Renal cortex interstitium (tissue), 15 donors: Measurements from ENCODE around the gene PSMC6. TPM values are rescaled to one million over a fixed set of nuclear protein-coding genes. Genes with fewer than 3 reads are reported as not detected.

Experiments
- DNase-seq, 11 donors: peaks; one replicate each; pipeline ENCODE4 v3.0.0-alpha.2; 2013; ENCODE audit warnings: low read depth in 9 of 11, low spot score in 4 of 11; ENCODE audit errors: extremely low read depth in 1 of 11
- long read RNA-seq, 16 experiments: transcript quantifications; one replicate each; lab custom pipeline, GENCODE V29; 2026
- polyA plus RNA-seq, 3 donors: library from polyadenylated mRNA; unstranded; fragments of 120-200 nt; gene quantifications; one replicate each; pipeline ENCODE4 v1.2.1, GENCODE V29; 2013; ENCODE audit not compliant: insufficient read length in 3 of 3

Gene PSMC6
- 100 to 1,000 TPM; 124 to 157 (median 154) TPM for polyA plus RNA-seq
- long read RNA-seq, donor 1, transcript PSMC6-201 (14 exons, 2,188 nt), result major isoform, 32 of 48 reads
- long read RNA-seq, donor 1, partial matches to known transcripts, result 16 of 48 reads
- long read RNA-seq, donor 1, other reads (novel, unspliced or antisense), result 0 of 48 reads
- long read RNA-seq, donor 2, transcript PSMC6-201 (14 exons, 2,188 nt), result major isoform, 28 of 47 reads
- long read RNA-seq, donor 2, partial matches to known transcripts, result 15 of 47 reads
- long read RNA-seq, donor 2, other reads (novel, unspliced or antisense), result 0 of 47 reads
- long read RNA-seq, donor 3, transcript PSMC6-201 (14 exons, 2,188 nt), result major isoform, 58 of 82 reads
- long read RNA-seq, donor 3, partial matches to known transcripts, result 20 of 82 reads
- long read RNA-seq, donor 3, other reads (novel, unspliced or antisense), result 0 of 82 reads
- long read RNA-seq, donor 4, transcript PSMC6-217 (2 exons, 611 nt), result minor isoform, 11 of 50 reads
- long read RNA-seq, donor 4, transcript PSMC6-207 (5 exons, 1,037 nt), result minor isoform, 7 of 50 reads
- long read RNA-seq, donor 4, transcript PSMC6-201 (14 exons, 2,188 nt), result major isoform, 29 of 50 reads
- long read RNA-seq, donor 4, partial matches to known transcripts, result 0 of 50 reads
- long read RNA-seq, donor 4, other reads (novel, unspliced or antisense), result 0 of 50 reads
- long read RNA-seq, donor 5, result 0 reads
- long read RNA-seq, donor 6, transcript PSMC6-217 (2 exons, 611 nt), result minor isoform, 7 of 61 reads
- long read RNA-seq, donor 6, transcript PSMC6-201 (14 exons, 2,188 nt), result major isoform, 27 of 61 reads
- long read RNA-seq, donor 6, partial matches to known transcripts, result 21 of 61 reads
- long read RNA-seq, donor 6, other reads (novel, unspliced or antisense), result 0 of 61 reads
- long read RNA-seq, donor 7, transcript PSMC6-201 (14 exons, 2,188 nt), result major isoform, 53 of 87 reads
- long read RNA-seq, donor 7, transcript PSMC6-217 (2 exons, 611 nt), result minor isoform, 5 of 87 reads
- long read RNA-seq, donor 7, partial matches to known transcripts, result 29 of 87 reads
- long read RNA-seq, donor 7, other reads (novel, unspliced or antisense), result 0 of 87 reads
- long read RNA-seq, donor 8, result 0 reads
- long read RNA-seq, donor 9, transcript PSMC6-201 (14 exons, 2,188 nt), result major isoform, 38 of 53 reads
- long read RNA-seq, donor 9, partial matches to known transcripts, result 8 of 53 reads
- long read RNA-seq, donor 9, other reads (novel, unspliced or antisense), result 6 of 53 reads
- long read RNA-seq, donor 10, transcript PSMC6-201 (14 exons, 2,188 nt), result major isoform, 44 of 63 reads
- long read RNA-seq, donor 10, partial matches to known transcripts, result 12 of 63 reads
- long read RNA-seq, donor 10, other reads (novel, unspliced or antisense), result 5 of 63 reads
- long read RNA-seq, donor 11, transcript PSMC6-201 (14 exons, 2,188 nt), result major isoform, 32 of 35 reads
- long read RNA-seq, donor 11, partial matches to known transcripts, result 0 of 35 reads
- long read RNA-seq, donor 11, other reads (novel, unspliced or antisense), result 0 of 35 reads
- long read RNA-seq, donor 12, transcript PSMC6-217 (2 exons, 611 nt), result minor isoform, 6 of 18 reads
- long read RNA-seq, donor 12, transcript PSMC6-201 (14 exons, 2,188 nt), result major isoform, 11 of 18 reads
- long read RNA-seq, donor 12, partial matches to known transcripts, result 0 of 18 reads
- long read RNA-seq, donor 12, other reads (novel, unspliced or antisense), result 0 of 18 reads
- long read RNA-seq, donor 13, result 0 reads
- long read RNA-seq, donor 14, transcript PSMC6-201 (14 exons, 2,188 nt), result major isoform, 36 of 45 reads
- long read RNA-seq, donor 14, partial matches to known transcripts, result 0 of 45 reads
- long read RNA-seq, donor 14, other reads (novel, unspliced or antisense), result 7 of 45 reads
- long read RNA-seq, donor 15, transcript PSMC6-201 (14 exons, 2,188 nt), result major isoform, 11 of 13 reads
- long read RNA-seq, donor 15, partial matches to known transcripts, result 0 of 13 reads
- long read RNA-seq, donor 15, other reads (novel, unspliced or antisense), result 0 of 13 reads
- long read RNA-seq, donor 16, transcript PSMC6-207 (5 exons, 1,037 nt), result minor isoform, 5 of 143 reads
- long read RNA-seq, donor 16, transcript PSMC6-217 (2 exons, 611 nt), result minor isoform, 20 of 143 reads
- long read RNA-seq, donor 16, transcript PSMC6-201 (14 exons, 2,188 nt), result major isoform, 82 of 143 reads
- long read RNA-seq, donor 16, partial matches to known transcripts, result 14 of 143 reads
- long read RNA-seq, donor 16, other reads (novel, unspliced or antisense), result 19 of 143 reads

DNA sequence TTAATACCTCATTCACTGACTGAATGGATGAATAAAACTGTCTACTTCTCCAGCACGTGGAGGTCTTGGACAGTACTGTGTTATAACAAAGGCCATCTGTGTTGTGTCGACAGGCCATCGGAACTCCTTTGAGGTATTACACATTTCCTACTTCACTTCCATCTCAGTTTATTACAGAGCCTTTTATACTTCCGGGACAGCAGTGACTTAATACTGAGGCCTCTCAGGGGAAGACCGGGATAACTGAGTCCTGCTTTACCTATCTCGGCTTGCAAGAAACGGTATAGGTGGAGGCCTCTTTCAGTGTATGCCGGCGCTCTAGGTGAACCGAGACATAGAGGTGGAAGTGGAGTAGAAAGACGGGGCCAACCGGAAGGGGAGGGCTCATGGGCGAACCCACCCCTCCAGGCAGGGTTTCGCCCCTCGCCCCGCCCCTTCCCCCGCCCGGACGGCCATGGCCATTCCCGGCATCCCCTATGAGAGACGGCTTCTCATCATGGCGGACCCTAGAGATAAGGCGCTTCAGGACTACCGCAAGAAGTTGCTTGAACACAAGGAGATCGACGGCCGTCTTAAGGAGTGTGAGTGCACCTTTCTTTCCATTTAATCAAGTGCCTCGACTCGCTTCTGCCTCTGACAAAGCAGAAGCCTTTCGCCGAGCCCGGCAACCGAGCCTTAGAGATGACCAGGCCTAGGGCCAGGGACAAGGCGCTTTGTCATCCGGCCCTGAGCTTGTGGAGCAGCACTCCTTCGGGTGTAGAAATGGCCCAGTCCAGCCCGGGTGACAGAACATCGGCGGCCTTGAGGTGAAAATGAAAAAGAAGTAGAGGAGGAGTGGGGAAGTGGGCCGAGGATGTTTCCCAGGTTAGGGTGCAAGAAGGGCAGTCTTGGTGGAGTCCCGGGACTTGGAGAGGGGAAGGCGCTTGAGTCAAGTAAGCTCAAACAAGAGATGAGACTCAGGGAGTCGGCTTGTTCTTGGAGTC is at the start of gene PSMC6:
TSS of gene PSMC6 (plus strand) at position 477 of the 983 bp plus-strand sequence. CDS start at position 497, 20 bp downstream.
- DNase-seq, result peak in 10 of 11 donors; percentile 84 to 92 (median 89)

- no peak for DNase-seq
Measured at GRCh38 chr14:52660325-52660724, 46.7 kb upstream of the PSMC6 start.

- DNase-seq, result no peak
Measured at GRCh38 chr14:52660832-52661231, 46.2 kb upstream of the PSMC6 start.

DNA sequence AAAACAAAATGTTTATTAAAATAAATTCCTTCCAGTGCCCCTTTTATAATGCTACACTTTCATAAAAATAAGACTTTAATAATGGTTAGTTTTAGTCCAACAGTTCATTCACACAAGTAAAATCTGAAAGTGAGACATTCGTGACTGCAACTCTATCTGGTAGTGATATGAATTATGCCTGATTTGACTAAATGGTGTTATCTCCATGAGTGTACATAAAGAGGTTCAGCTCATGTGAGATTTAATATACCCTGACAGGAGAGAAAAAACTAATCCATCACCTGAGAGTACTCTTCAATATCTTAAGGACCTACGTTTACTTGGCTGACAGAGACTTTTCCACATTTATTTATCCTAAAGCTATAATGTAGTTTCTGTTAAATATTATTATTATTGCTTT is 45.7 kb upstream of the PSMC6 start:
- no peak for DNase-seq

- no peak for DNase-seq
Measured at GRCh38 chr14:52663850-52664249, 43.1 kb upstream of the PSMC6 start.

- no peak for DNase-seq
Measured at GRCh38 chr14:52678591-52678990, 28.4 kb upstream of the PSMC6 start.

DNA sequence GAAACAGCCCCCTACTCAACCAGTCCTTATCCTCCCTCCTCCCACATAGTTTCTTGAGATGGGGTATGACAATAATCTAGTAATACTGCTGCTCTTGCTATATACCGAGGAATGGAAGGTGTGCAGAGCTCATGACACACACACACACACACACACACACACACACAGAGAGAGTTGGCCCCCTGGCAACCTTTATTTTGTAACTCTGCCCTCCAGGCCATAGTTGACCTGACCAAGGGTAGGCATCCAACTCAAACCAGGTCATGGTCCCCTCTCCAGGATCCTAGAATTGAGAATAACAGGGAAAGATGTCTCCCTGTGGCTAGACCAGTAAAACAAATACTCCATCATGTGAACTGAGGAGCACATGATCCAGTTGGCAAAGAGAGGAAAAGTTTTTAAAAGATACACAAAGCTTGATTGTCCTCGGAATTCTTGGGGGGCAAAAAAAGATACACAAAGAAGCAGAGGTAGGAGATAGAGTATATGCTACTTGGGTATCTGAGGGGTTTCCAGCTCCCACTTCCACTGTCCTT is 22.9 kb upstream of the PSMC6 start:
- DNase-seq, result no peak

GRCh38 chr14:52686176-52686575 is 20.8 kb upstream of the PSMC6 start:
- DNase-seq, result no peak

DNA sequence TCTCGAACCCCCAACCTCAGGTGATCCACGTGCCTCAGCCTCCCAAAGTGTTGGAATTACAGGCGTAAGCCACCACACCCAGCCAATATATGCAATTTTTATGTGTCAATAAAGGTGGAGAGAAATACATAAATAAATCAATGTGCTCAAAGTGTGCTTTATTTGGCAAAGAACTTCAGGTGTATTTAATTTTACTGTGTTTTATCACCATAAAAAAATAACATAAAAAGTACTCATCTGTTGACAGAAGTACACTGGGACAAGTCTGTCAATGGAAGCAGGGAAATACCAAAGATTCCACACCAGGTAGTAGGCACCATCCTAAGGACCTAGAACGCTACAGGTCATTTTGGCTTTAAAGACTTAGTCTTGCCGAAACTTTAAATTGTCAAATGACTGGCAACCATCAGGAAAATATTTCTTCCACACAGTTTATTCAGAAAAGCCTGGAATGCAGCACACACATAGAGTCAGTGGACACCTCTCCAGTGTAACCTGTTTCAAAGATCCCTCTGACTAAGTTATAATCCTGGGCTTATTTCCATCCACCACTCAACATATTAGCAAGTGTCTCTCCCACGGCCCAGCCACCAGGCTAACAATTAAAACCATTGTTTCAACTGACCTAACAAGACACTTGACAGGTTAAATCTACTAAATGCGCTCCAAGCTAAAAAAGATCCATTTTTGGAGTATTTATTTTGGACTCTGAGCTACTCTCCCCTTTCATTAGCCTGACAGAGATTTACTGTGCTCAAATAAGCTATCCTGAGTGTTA is 15.8 kb upstream of the PSMC6 start:
- DNase-seq, result no peak

- no peak for DNase-seq
Measured at GRCh38 chr14:52692248-52692962, 14.6 kb upstream of the PSMC6 start.

GRCh38 chr14:52693036-52693435 is 14.0 kb upstream of the PSMC6 start:
- no peak for DNase-seq

DNA sequence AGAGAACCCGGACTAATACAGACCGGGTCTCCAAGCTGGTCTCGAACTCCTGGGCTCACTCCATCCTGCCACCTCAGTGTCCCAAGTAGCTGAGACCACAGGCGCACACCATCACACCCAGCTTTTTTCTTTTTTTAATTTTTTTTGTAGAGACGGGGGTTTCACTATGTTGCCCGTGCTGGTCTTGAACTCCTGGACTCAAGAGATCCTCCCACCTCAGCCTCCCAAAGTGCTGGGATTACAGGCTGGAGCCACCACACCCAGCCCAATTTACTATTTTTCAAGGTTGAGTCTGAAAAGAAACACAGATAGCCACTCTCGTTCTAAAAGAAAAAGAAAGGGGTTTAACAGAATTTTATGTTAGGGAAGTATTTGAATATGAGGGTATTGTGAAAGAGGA is 13.5 kb upstream of the PSMC6 start:
- no peak for DNase-seq

GRCh38 chr14:52694761-52695480 is 12.1 kb upstream of the PSMC6 start:
- DNase-seq, result peak in 8 of 11 donors; percentile 15 to 42 (median 30)
